ENCODE data around the gene PHOX2A.
A peak's percentile ranks its signal among the peaks of the same experiment; 100 is the strongest.

PHOX2A gene

GRCh38 chr11:72238492-72239312 is 5.3 kb downstream of the PHOX2A start:
- Histone ChIP-seq H3K36me3 (peaks cover 52% of the 10 kb centered on the region), H3K4me3 (ENCODE audit: low read depth in 1 of 2, low read length in 1 of 2) (no peak overlapping the region), H3K27me3 (peaks cover 57% of the 10 kb centered on the region), H3K9me3 (no peaks in the 10 kb centered on the region), H3K27ac (no peak overlapping the region), H3K4me1 (ENCODE audit: control insufficient read depth in 1 of 2, insufficient read depth in 1 of 2, low read depth in 1 of 2, low read length in 1 of 2) (peaks cover 14 to 24% of the 10 kb centered on the region in 2 experiments)
- TF ChIP-seq, protein P1, sequence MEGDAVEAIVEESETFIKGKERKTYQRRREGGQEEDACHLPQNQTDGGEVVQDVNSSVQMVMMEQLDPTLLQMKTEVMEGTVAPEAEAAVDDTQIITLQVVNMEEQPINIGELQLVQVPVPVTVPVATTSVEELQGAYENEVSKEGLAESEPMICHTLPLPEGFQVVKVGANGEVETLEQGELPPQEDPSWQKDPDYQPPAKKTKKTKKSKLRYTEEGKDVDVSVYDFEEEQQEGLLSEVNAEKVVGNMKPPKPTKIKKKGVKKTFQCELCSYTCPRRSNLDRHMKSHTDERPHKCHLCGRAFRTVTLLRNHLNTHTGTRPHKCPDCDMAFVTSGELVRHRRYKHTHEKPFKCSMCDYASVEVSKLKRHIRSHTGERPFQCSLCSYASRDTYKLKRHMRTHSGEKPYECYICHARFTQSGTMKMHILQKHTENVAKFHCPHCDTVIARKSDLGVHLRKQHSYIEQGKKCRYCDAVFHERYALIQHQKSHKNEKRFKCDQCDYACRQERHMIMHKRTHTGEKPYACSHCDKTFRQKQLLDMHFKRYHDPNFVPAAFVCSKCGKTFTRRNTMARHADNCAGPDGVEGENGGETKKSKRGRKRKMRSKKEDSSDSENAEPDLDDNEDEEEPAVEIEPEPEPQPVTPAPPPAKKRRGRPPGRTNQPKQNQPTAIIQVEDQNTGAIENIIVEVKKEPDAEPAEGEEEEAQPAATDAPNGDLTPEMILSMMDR (IDR thresholded peaks at IDR 0.05) = no peak

DNA sequence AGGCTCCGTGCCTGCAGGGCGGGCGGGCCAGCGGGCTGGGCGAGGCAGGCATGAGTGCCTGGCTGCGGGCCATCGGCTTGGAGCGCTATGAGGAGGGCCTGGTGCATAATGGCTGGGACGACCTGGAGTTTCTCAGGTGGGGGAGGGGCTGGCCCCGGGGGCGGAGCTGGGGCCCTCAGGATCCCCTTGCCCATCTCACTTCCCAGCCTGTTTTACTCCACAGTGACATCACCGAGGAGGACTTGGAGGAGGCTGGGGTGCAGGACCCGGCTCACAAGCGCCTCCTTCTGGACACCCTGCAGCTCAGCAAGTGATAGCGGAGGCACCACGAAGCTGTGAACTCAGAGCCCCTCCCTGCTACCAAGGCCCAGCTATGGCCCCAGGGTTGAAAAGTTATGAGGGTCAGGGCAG is 5.9 kb downstream of the PHOX2A start:
- Histone ChIP-seq H3K27me3 (peaks cover 50% of the 10 kb centered on the region), H3K27ac (no peak overlapping the region), H3K4me3 (ENCODE audit: low read depth in 1 of 2, low read length in 1 of 2) (no peak overlapping the region), H3K36me3 (peaks cover 59% of the 10 kb centered on the region), H3K4me1 (ENCODE audit: control insufficient read depth in 1 of 2, insufficient read depth in 1 of 2, low read depth in 1 of 2, low read length in 1 of 2) (peaks cover 14 to 21% of the 10 kb centered on the region in 2 experiments), H3K9me3 (no peaks in the 10 kb centered on the region)
- TF ChIP-seq, protein P1 (IDR thresholded peaks at IDR 0.05) = peak; percentile 67

GRCh38 chr11:72237112-72237931 is 6.7 kb downstream of the PHOX2A start:
- Histone ChIP-seq H3K9me3 (no peaks in the 10 kb centered on the region), H3K27me3 (peaks cover 43% of the 10 kb centered on the region), H3K36me3 (peaks cover 66% of the 10 kb centered on the region), H3K4me3 (ENCODE audit: low read depth in 1 of 2, low read length in 1 of 2) (no peak overlapping the region), H3K4me1 (ENCODE audit: control insufficient read depth in 1 of 2, insufficient read depth in 1 of 2, low read depth in 1 of 2, low read length in 1 of 2) (peaks cover 14 to 21% of the 10 kb centered on the region in 2 experiments), H3K27ac (no peak overlapping the region)
- TF ChIP-seq, protein P1 (IDR thresholded peaks at IDR 0.05) = no peak

GRCh38 chr11:72236774-72237111 is 7.2 kb downstream of the PHOX2A start:
- H3K36me3 ChIP-seq = peaks cover 72% of the 10 kb centered on the region
- peaks cover 37% of the 10 kb centered on the region for H3K27me3 ChIP-seq
- no peaks in the 10 kb centered on the region for H3K9me3 ChIP-seq
- H3K4me3 ChIP-seq (ENCODE audit: low read depth in 1 of 2, low read length in 1 of 2) = no peak overlapping the region
- H3K4me1 ChIP-seq (ENCODE audit: control insufficient read depth in 1 of 2, insufficient read depth in 1 of 2, low read depth in 1 of 2, low read length in 1 of 2) = peaks cover 14 to 21% of the 10 kb centered on the region in 2 experiments
- TF ChIP-seq, protein P1 (IDR thresholded peaks at IDR 0.05) = no peak
- no peak overlapping the region for H3K27ac ChIP-seq

GRCh38 chr11:72236083-72236697 is 7.8 kb downstream of the PHOX2A start:
- Histone ChIP-seq H3K9me3 (no peaks in the 10 kb centered on the region), H3K4me1 (ENCODE audit: control insufficient read depth in 1 of 2, insufficient read depth in 1 of 2, low read depth in 1 of 2, low read length in 1 of 2) (peaks cover 14 to 21% of the 10 kb centered on the region in 2 experiments), H3K27me3 (peaks cover 32% of the 10 kb centered on the region), H3K36me3 (peaks cover 77% of the 10 kb centered on the region), H3K27ac (no peak overlapping the region), H3K4me3 (ENCODE audit: low read depth in 1 of 2, low read length in 1 of 2) (no peak overlapping the region)
- TF ChIP-seq, protein P1 (IDR thresholded peaks at IDR 0.05) = no peak

Data from neutrophil (primary cell).